Mucosa of rectum (tissue), 2 donors: Measurements from ENCODE around the gene STK39.
"Not testable (repeated sequence)": the region's sequence is repeated elsewhere in the genome, so short reads cannot be mapped to it uniquely, and the experiment has no call there.

ENCODE experiments used
- H3K27ac ChIP-seq, 2 donors: one replicate each; pipeline ENCODE4 v1.7.0; 2013; ENCODE audit warnings: inconsistent platforms in 2 of 2, low read depth in 2 of 2, low read length in 2 of 2
- H3K27me3 ChIP-seq, 2 donors: one replicate each; pipeline ENCODE4 v1.7.0; 2013; ENCODE audit warnings: low read length in 2 of 2; ENCODE audit not compliant: control insufficient read depth in 2 of 2, insufficient read depth in 2 of 2
- H3K36me3 ChIP-seq, 2 donors: one replicate each; pipeline ENCODE4 v1.7.0; 2013; ENCODE audit warnings: low read length in 2 of 2; ENCODE audit not compliant: control insufficient read depth in 2 of 2, insufficient read depth in 2 of 2
- H3K4me1 ChIP-seq, 2 donors: one replicate each; pipeline ENCODE4 v1.7.0; 2013; ENCODE audit warnings: low read length in 2 of 2, mild to moderate bottlenecking in 1 of 2; ENCODE audit not compliant: control insufficient read depth in 2 of 2, insufficient read depth in 2 of 2
- H3K4me3 ChIP-seq, 2 donors: one replicate each; pipeline ENCODE4 v1.7.0; 2013; ENCODE audit warnings: low read length in 2 of 2
- H3K9ac ChIP-seq, 2 donors: one replicate each; pipeline ENCODE4 v1.7.0; 2013; ENCODE audit warnings: low read length in 2 of 2, low read depth in 1 of 2, mild to moderate bottlenecking in 1 of 2
- H3K9me3 ChIP-seq, 2 donors: one replicate each; pipeline ENCODE4 v1.7.0; 2013; ENCODE audit warnings: low read length in 2 of 2; ENCODE audit not compliant: control insufficient read depth in 2 of 2
- donor health status: healthy.
- donor health status: Normal muscosa, but diverticular disease.

STK39 gene

DNA sequence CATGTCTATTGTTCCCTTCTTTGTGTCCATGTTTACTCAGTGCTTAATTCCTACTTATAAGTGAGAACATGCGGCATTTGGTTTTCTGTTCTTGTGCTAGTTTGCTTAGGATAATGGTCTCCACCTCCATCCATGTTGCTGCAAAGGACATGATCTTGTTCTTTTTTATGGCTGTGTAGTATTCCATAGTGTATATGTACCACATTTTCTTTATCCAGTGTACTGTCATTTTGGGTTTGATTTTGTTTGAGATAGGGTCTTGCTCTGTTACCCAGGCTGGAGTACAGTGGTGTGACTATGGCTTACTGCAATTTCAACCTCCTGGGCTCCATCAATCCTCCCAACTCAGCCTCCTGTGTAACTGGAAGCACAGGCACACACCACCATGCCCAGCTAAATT, 125.2 kb downstream of the STK39 start:
- not testable (repeated sequence) for H3K9me3 ChIP-seq, H3K9ac ChIP-seq, H3K27me3 ChIP-seq, H3K4me1 ChIP-seq, H3K4me3 ChIP-seq, H3K27ac ChIP-seq
- H3K36me3 ChIP-seq, result peaks cover 8 to 39% of the 10 kb centered on the region in 2 donors

DNA sequence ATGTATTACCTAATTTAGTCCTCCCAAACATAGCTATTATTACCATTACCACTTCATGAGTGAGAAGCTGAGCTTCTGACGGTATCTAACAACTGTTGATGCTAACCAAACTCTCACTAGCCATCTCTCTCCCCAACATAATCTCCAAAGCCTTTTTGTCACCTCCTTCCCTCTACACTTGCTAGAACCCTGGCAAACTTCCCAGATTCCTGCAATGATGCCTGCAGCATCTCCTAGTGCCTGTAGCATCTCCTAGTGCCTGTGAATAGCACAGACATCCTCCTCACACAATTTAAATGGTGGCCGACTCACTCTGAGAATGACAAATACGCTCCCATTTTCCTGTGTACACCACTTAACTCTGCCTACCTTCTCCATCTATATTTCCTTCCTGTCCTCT, 126.7 kb downstream of the STK39 start:
- Histone ChIP-seq H3K9me3 (peaks cover 0 to 3% of the 10 kb centered on the region in 2 donors), H3K27me3 (no peaks in the 10 kb centered on the region), H3K27ac (no peak overlapping the region), H3K4me3 (no peak overlapping the region), H3K4me1 (no peaks in the 10 kb centered on the region), H3K36me3 (peaks cover 8 to 30% of the 10 kb centered on the region in 2 donors), H3K9ac (no peak overlapping the region)

DNA sequence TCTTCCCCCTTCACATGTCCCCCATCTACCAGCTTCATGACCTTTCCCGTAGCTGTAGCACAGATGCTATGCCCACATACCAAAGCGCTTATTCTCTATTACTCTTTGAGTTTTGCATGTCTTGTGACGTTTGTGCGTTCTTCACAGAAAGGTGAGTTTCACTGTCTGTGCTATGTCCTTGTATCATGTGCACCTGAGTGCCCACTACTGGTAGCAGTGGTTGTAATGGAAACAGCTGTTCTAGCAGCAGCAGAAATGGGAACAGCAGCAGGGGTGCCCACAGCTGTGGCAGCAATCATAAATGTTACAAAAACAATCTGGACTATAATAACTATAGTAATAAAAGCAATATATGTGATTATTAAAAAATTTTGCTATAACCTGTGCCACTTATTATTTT, 127.1 kb downstream of the STK39 start:
- no peak overlapping the region for H3K27ac ChIP-seq
- no peak overlapping the region for H3K9ac ChIP-seq
- H3K4me3 ChIP-seq, result no peak overlapping the region
- H3K27me3 ChIP-seq, result no peaks in the 10 kb centered on the region
- no peaks in the 10 kb centered on the region for H3K4me1 ChIP-seq
- peaks cover 0 to 3% of the 10 kb centered on the region in 2 donors for H3K9me3 ChIP-seq
- H3K36me3 ChIP-seq, result peaks cover 8 to 26% of the 10 kb centered on the region in 2 donors

DNA sequence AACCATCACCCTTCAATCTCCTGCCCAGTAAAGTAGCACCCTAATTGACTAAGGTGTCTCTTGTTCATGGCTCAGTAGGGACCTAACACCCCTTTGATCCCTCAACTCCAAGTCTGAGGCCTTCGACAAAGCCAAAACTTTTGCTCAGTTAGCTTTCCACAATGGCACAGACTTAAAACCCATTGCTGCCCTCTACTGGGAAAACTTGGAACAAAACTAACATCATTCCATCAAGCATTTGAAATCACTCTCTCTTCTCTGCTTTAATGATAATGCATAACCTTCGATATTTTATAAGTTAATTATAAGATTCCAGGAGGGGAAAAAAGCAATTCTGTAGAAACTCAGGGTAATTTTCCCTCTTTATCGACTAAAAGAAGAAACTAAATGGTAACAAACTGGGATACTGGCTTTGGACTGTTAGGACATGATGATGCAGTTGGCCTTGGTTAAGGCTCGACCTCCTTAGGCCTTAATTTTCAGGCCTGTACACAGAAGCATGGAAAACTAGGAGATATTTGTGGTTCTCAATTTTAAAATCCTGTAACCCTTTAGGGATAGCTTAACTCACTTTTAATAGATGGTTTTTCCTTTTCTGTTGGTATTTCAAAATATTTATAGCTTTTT, 127.8 kb downstream of the STK39 start:
- Histone ChIP-seq H3K4me3 (no peak overlapping the region), H3K27ac (no peak overlapping the region), H3K27me3 (no peaks in the 10 kb centered on the region), H3K9me3 (peaks cover 0 to 3% of the 10 kb centered on the region in 2 donors), H3K9ac (no peak overlapping the region), H3K36me3 (peaks cover 9 to 29% of the 10 kb centered on the region in 2 donors), H3K4me1 (no peaks in the 10 kb centered on the region)

DNA sequence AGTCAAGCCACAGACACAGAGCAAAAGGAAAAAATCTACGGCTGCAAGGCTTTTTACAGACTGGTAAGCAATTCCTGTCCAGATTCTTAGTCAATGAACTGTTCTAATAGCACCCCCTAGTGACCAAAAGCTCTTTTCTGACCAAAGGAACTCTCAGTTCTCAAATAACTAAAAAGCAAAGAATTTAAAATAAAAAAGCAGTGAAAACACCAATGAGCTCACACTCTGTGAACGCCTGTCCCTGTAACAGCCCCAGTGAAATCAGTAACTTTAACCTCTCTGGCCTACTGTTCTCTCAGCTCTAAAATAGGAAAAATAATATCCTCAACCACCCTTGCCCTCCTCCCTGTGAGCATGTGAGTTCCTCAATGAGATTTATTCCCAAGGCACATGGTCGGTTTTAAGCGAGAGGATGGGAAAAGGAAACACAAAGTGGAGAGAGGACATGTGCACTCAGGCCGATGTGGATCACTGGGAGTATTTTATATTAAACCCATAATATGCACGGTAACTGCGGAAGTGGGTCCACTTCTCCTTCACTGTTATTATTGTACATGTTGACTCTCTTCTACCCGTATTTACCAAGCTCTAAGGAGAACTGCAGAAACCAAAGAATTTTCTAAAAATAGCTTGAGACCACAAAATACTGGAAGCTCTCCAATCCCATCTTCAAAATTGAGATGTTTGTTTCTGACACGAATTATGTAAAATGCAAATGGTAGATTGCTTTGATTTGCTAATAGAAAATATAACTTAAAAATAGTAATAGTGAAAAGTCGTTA, 128.5 kb downstream of the STK39 start:
- no peak overlapping the region for H3K9ac ChIP-seq
- H3K27ac ChIP-seq, result no peak overlapping the region
- no peaks in the 10 kb centered on the region for H3K27me3 ChIP-seq
- peaks cover 12 to 33% of the 10 kb centered on the region in 2 donors for H3K36me3 ChIP-seq
- no peaks in the 10 kb centered on the region for H3K4me1 ChIP-seq
- peaks cover 0 to 3% of the 10 kb centered on the region in 2 donors for H3K9me3 ChIP-seq
- H3K4me3 ChIP-seq, result no peak overlapping the region

DNA sequence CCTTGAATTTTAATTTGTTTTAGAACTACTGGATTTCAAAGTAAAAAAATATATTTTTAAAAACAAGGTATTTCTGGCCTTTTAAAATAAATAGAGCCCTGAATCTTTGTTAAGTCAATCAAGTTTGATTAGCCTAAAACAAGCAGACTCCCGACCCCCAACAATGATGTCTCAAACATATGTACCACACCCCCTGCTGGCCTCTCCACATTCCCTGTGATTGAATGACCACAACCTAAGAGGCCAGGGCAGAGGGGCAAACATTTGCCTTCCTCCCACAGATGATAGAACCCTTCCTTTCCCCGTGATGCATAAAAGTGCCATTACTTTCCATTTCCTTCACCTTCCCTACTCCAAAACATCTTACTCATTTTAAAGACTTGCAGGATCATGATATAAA, 130.9 kb downstream of the STK39 start:
- Histone ChIP-seq H3K4me1 (no peaks in the 10 kb centered on the region), H3K36me3 (peaks cover 5 to 22% of the 10 kb centered on the region in 2 donors), H3K9me3 (no peaks in the 10 kb centered on the region), H3K27me3 (no peaks in the 10 kb centered on the region), H3K9ac (no peak overlapping the region), H3K27ac (no peak overlapping the region), H3K4me3 (no peak overlapping the region)

DNA sequence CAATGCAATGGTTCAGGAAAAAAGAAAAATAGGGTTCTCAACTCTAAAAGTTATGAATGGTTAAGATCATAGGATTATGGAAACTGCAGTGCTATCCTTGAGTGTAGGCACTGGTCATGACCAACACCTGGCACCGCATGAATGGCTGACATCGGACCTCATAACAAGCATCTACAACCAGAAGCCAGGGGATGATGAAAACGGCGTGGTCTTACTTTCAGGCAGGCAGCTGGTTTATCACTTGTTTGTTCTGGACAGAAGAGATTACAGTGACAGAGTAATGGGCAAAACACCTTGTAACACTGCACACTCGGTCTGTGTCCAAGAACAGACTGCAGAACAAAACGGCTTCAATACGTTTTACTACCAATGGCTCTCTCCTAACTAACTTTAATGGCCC, 132.8 kb downstream of the STK39 start:
- Histone ChIP-seq H3K4me3 (no peak overlapping the region), H3K9ac (no peak overlapping the region), H3K36me3 (peaks cover 5 to 19% of the 10 kb centered on the region in 2 donors), H3K27ac (no peak overlapping the region), H3K9me3 (no peaks in the 10 kb centered on the region), H3K27me3 (no peaks in the 10 kb centered on the region), H3K4me1 (no peaks in the 10 kb centered on the region)

DNA sequence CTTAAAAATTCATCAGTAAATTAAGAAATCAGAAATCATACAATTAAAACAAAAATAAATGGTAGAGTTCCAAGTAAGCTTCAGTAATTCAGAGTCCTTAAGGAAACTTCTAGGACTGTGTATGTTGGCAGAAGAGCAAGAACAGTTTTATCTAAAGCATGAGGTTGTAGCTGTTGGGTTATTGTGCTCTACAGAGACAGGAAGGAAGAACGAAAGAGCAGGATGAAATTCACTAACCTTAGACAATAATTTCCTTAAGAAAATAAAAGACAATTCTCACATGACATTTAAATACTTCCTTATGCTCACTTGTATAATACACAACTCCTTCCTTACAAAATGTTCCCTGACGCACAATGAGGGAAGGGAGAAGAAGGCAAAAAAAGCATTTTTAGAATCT, 133.4 kb downstream of the STK39 start:
- Histone ChIP-seq H3K27me3 (no peaks in the 10 kb centered on the region), H3K27ac (no peak overlapping the region), H3K9me3 (no peaks in the 10 kb centered on the region), H3K4me3 (no peak overlapping the region), H3K4me1 (no peaks in the 10 kb centered on the region), H3K36me3 (peaks cover 5 to 19% of the 10 kb centered on the region in 2 donors), H3K9ac (no peak overlapping the region)

DNA sequence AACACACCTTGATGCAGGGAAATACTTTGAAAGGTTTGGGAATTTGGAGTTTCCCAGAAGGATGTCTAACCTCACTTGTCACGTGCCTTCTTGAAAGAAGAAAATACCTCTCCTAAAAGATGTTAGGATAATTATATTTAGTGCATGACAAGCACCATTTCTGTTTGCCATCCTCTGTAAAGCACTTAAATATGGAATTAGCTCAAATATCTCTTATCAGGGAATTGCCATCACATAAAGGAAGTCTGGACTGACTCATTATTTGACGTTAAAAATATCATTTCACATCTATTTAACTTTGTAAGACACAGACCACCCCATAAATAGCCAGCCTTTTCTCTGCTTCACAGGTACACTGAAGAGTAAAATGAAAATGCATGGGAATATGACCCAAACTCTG, 140.1 kb downstream of the STK39 start:
- Histone ChIP-seq H3K9ac (no peak overlapping the region), H3K4me3 (no peak overlapping the region), H3K9me3 (no peaks in the 10 kb centered on the region), H3K36me3 (peaks cover 3% of the 10 kb centered on the region in 2 donors), H3K27me3 (no peaks in the 10 kb centered on the region), H3K4me1 (no peaks in the 10 kb centered on the region), H3K27ac (no peak overlapping the region)

DNA sequence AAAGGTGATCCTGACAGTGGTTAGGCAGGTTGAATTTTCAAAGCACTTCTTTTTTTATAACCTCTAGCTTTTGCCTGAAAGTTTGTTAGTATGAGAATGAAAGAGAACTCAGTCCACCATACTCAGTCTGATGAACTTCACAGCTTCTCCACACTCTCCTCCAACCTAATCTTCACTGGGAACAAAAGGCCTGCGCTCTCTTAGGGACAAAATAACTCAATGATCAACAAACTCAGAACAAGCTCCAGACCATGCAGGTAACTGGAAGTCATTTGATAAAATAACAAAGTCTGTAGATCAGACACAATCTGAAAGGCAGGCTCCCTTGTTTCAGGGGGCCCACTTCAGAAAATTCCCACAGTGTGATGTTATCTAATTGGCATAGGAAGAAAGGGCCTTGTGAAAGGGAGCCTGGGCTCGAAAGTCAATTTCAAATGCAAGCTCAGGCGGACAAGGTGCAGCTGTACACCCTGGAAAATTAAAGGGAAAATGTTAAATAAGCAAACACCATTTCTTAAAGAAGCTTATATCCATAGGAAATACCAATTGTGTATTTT, 142.2 kb downstream of the STK39 start:
- Histone ChIP-seq H3K4me1 (no peaks in the 10 kb centered on the region), H3K36me3 (peaks cover 3% of the 10 kb centered on the region in 2 donors), H3K9me3 (no peaks in the 10 kb centered on the region), H3K9ac (no peak overlapping the region), H3K27ac (no peak overlapping the region), H3K27me3 (no peaks in the 10 kb centered on the region), H3K4me3 (no peak overlapping the region)
